GM18526 (cell line): ENCODE data around the gene SIRT5.

Experiments
- POLR2A ChIP-seq: IDR thresholded peaks from 3 replicates; pipeline ENCODE4 v1.6.1; 2011; ENCODE audit not compliant: insufficient read length; ENCODE audit errors: extremely low read depth

The SIRT5 gene

DNA sequence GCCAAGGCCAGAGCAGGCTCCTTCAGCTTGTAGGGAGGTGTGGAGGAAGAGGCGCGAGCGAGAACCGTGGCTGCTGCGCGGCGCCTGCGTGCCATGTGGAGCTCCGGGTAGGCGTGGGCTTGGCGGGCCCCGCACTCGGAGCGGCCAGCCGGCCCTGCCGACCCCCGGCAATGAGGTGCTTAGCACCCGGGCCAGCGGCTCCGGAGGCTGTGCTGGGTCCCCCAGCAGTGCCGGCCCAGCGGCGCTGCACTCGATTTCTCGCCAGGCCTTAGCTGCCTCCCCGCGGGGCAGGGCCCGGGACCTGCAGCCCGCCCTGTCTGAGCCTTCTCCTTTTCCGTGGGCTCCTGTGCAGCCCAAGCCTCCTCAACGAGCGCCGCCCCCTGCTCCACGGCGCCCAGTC lies 32.9 kb upstream of the SIRT5 start:
- TF ChIP-seq POLR2A, result no peak

GRCh38 chr6:13544454-13545186 lies 29.8 kb upstream of the SIRT5 start:
- TF ChIP-seq POLR2A, result no peak

GRCh38 chr6:13545885-13546284 lies 28.5 kb upstream of the SIRT5 start:
- no peak for TF ChIP-seq POLR2A

GRCh38 chr6:13548500-13549210 lies 25.7 kb upstream of the SIRT5 start:
- no peak for TF ChIP-seq POLR2A

DNA sequence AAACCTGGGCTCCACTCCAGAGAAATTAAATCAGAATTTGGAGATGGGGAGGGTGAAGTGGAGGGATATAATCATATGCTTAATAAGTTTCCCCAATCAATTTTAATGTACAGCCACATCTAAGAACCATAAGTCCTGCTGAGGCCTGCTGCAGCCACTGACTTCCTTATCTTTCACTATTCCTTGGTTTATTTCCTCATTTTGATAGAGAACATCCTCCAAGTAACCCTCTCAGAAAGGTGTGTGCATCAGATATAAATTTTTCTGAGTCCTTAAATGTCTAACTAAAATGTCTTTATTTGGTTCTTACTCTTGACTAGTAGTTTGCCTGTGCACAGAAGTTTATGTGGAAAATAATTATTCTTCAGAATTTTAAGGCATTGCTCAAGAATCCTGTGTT lies 23.7 kb upstream of the SIRT5 start:
- TF ChIP-seq POLR2A, result no peak

DNA sequence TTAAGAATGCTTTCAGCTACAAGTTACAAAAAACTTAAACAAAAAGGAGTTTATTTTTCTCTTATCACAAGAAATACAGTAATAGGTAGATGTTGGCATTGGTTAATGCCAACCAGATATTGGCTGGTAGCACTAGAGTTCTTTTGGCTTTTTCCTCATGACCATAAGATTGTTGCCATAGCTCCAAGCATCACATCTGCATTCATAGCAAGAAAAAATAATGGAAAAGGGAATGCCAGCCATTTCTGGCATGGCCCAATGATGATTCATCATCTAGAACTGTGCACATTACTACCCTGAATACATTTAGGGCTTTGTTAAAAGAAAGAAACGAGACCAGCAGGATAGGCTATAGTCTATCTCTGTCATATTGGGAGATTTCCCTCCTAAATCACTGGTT lies 20.8 kb upstream of the SIRT5 start:
- TF ChIP-seq POLR2A, result no peak

DNA sequence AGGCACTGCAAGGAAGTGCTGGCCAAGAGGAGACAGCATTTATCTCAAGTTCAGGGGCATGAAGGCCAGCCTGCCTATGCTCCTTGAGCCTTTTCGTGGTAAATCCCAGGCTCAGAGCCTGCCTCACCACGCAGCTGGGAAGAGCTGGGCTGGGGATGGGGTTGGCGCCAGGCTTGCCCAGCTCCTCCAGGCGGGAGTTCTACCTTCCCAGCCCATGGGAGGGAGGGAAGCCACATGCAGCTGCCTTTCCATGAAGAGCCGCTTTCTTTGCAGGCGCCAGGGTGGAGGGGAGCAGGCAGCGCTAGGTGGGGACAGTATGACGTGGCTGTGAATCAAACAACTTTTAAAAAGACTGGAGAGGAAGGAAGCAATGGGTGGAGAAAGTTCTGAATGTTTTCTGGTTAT lies 19.5 kb upstream of the SIRT5 start:
- no peak for TF ChIP-seq POLR2A

- TF ChIP-seq POLR2A, result no peak
These were observed 16.6 kb upstream of the SIRT5 start for GRCh38 chr6:13557841-13558240.

GRCh38 chr6:13558718-13559117 lies 15.7 kb upstream of the SIRT5 start:
- no peak for TF ChIP-seq POLR2A

GRCh38 chr6:13559251-13559650 lies 15.2 kb upstream of the SIRT5 start:
- no peak for TF ChIP-seq POLR2A

DNA sequence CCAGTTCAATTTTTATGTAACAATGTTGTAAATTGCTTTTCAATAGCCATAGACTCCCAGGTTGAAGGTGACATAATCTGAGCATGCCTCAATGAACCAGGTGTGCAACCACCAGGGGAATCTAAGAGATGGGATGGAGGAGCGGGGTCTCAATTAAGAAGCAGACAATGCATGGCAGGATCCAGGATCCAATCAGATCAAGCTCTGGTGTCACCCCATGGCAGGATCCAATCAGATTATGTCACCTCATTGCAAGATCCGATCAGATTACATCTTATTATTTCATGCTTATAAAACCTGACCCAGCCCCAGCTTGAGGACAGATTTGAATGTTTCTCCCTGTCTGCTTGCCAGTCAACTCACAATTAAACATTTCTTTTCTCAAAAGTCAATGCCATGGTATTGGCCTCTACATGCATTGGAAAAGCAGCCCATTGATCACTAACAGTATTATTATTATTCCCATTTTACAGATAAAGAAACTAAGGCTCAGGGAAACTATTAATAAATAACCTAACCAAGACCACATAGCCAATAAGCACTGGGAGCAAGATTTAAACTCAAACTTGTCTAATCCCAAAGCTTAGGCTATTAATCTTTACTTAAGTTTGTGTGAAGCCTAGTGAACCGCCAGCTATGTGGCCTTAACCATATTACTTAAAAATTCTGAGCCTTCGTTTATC lies 14.3 kb upstream of the SIRT5 start:
- no peak for TF ChIP-seq POLR2A

DNA sequence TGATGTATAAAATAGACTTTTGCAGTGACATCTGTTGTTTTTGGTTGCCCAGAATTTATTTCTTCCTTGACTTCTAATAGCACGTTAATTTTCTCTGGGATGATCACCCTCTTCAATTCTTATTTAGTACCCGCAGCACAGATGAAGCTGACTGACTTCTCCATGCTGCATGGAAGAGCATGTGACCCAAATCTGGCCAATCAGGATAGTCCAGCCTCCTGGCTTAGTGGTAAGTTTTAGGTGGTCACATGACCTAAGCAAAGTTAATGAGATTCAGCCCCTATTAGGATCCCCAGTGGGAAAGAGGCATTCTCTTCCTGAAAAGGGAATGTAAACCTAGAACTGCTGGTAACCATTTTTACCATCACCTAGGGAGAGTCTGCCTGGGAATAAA lies 13.8 kb upstream of the SIRT5 start:
- TF ChIP-seq POLR2A, result no peak

DNA sequence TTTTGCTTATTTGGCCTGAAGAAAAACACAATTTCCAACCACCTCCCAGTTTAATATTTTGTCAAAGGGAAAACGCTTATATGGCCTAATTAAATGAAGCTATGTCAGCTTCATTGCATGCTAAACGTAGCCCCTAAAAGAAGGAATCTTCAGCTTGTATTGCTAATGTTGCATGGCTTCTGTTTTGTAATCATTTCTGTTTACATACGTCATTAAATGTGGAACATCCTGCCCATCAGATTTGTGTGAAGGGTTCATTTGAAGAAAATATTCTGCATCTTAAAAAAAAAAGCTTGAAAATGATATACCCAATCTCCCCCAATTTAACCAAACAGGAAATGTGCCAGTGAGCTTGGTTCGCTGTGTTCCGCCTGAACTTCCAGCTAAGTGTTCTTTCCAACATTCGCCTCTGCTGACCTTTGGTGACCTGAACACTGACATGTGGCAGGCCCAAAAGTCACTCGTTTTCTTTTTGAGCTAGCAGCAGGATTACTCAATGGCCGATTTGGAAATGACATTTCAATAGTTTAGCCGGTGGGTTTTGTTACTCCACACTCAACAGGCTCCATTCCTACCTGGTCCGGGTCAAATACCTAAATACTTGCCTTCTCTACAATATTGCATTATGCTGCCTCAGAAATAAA lies 12.7 kb upstream of the SIRT5 start:
- TF ChIP-seq POLR2A, result no peak

DNA sequence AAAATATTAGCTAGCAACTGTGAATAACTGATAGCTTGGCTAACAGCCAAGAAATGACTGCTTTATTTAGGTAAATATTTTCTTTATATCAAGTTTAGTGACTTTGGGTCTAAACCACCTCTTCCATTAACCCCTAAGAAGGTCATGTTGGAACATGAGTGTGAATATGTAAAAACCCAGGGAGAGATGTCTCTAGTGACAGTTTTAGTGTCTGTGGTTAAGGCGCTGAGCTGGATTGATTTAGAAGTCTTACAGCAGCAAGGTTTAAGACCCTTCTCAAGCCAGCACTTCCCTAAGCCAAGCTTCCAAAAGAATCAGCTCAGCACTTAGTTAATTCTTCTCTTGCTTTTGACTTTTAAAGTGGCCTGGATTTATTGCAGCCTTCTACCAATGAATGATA lies 11.4 kb upstream of the SIRT5 start:
- TF ChIP-seq POLR2A, result no peak

GRCh38 chr6:13565921-13566320 lies 8.5 kb upstream of the SIRT5 start:
- no peak for TF ChIP-seq POLR2A

GRCh38 chr6:13566500-13566899 lies 7.9 kb upstream of the SIRT5 start:
- TF ChIP-seq POLR2A, result no peak
